ENCODE data around the gene FAU. TPM values are rescaled to one million over a fixed set of nuclear protein-coding genes. Genes with fewer than 3 reads are reported as not detected.

The FAU gene
- total RNA-seq, 1 experiment from 2014 or later, result 1,001 TPM

DNA sequence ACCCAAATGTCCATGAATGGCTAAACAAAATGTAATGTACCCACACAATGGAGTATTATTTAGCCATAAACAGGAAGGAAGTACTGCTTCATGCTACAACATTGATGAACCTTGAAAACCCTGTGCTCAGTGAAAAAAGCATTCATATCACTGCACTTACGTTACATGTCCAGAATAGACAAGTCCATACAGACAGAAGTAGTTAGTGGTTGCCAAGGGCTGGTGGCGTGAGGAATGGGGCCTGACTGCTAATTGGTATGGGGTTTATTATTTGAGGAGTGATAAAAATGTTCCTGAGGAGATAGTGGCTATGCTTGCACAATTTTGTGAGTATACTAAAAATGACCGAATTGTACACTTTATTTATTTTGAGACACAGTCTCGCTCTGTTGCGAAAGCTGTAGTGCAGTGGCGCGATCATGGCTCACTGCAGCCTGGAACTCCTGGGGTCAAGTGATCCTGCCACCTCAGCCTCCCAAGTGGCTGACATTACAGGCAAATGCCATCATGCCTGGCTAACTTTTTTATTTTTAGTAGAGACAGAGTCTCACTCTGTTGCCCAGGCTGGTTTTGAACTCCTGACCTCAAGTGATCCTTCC, 20.1 kb upstream of the FAU start:
- Histone ChIP-seq H3K4me1 (ENCODE audit: control insufficient read depth, insufficient read depth, low read length) (no peaks in the 10 kb centered on the region), H3K27me3 (ENCODE audit: control insufficient read depth, insufficient read depth, low read length) (no peaks in the 10 kb centered on the region), H3K27ac (ENCODE audit: low read length) (no peak overlapping the region), H3K4me3 (ENCODE audit: low read depth in 2 of 2, low read length in 2 of 2) (no peak overlapping the region), H3K9me3 (ENCODE audit: control insufficient read depth, insufficient read depth, low read depth, low read length) (no peaks in the 10 kb centered on the region), H3K36me3 (ENCODE audit: control insufficient read depth, insufficient read depth, low read length) (no peaks in the 10 kb centered on the region)
- ChIA-PET CTCF (no interaction called here), POLR2A (no interaction called here)
- in situ Hi-C loops (cut with HindIII; ENCODE audit: low pct_unique_long_range_greater_than_20kb, low sequenced_read_pairs) (no loop called here), intact Hi-C loops (cut with micrococcal nuclease; ENCODE audit: unreplicated experiment) (no loop called here)
- DNase-seq (ENCODE audit: low read depth, low spot score) (no peak), ATAC-seq (no peak)
- no TSS peak for BruUV-seq (replicated peaks)
- TF ChIP-seq, protein P1, sequence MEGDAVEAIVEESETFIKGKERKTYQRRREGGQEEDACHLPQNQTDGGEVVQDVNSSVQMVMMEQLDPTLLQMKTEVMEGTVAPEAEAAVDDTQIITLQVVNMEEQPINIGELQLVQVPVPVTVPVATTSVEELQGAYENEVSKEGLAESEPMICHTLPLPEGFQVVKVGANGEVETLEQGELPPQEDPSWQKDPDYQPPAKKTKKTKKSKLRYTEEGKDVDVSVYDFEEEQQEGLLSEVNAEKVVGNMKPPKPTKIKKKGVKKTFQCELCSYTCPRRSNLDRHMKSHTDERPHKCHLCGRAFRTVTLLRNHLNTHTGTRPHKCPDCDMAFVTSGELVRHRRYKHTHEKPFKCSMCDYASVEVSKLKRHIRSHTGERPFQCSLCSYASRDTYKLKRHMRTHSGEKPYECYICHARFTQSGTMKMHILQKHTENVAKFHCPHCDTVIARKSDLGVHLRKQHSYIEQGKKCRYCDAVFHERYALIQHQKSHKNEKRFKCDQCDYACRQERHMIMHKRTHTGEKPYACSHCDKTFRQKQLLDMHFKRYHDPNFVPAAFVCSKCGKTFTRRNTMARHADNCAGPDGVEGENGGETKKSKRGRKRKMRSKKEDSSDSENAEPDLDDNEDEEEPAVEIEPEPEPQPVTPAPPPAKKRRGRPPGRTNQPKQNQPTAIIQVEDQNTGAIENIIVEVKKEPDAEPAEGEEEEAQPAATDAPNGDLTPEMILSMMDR (IDR thresholded peaks at IDR 0.05), result no peak
- TF ChIP-seq POLR2AphosphoS5 (IDR thresholded peaks at IDR 0.05; ENCODE audit: low read depth, low read length) (no peak), TCF7L2 (IDR thresholded peaks at IDR 0.05; ENCODE audit: low read depth, low read length) (no peak), SIN3A (IDR thresholded peaks at IDR 0.05; ENCODE audit: borderline replicate concordance, insufficient read depth, low read depth, low read length) (no peak)
- TF ChIP-seq, protein P2, sequence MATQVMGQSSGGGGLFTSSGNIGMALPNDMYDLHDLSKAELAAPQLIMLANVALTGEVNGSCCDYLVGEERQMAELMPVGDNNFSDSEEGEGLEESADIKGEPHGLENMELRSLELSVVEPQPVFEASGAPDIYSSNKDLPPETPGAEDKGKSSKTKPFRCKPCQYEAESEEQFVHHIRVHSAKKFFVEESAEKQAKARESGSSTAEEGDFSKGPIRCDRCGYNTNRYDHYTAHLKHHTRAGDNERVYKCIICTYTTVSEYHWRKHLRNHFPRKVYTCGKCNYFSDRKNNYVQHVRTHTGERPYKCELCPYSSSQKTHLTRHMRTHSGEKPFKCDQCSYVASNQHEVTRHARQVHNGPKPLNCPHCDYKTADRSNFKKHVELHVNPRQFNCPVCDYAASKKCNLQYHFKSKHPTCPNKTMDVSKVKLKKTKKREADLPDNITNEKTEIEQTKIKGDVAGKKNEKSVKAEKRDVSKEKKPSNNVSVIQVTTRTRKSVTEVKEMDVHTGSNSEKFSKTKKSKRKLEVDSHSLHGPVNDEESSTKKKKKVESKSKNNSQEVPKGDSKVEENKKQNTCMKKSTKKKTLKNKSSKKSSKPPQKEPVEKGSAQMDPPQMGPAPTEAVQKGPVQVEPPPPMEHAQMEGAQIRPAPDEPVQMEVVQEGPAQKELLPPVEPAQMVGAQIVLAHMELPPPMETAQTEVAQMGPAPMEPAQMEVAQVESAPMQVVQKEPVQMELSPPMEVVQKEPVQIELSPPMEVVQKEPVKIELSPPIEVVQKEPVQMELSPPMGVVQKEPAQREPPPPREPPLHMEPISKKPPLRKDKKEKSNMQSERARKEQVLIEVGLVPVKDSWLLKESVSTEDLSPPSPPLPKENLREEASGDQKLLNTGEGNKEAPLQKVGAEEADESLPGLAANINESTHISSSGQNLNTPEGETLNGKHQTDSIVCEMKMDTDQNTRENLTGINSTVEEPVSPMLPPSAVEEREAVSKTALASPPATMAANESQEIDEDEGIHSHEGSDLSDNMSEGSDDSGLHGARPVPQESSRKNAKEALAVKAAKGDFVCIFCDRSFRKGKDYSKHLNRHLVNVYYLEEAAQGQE (IDR thresholded peaks at IDR 0.05; ENCODE audit: insufficient read depth in 1 of 2, low read depth in 2 of 2, low read length in 1 of 2), result no peak

DNA sequence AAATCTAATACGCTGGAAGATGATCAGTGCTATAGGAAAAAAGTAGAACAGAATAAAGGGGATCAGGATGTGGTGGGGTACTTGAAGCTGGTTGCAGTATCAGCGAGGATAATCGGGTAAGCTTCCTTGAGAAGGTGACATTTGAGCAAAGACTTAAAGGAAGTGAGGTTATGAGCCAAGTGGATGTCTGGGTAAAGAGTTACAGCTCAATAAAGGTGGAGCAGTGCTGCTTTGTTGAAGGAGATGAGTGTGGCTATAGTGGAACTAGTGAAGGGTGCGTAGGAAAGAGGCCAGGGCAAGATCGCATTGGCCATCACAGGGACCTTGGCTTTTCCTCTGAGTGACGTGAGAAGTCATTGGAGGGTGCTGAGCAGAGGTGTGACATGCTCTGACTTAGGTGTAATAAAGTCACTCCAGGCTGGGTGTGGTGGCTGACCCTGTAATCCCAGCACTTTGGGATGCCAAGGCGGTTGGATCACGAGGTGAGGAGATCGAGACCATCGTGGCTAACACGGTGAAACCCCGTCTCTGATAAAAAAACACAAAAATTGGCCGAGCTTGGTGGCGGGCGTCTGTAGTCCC, 14.7 kb upstream of the FAU start:
- BruUV-seq (replicated peaks), result no TSS peak
- CTCF ChIA-PET, result no interaction called here
- DNase-seq (ENCODE audit: low read depth, low spot score) (no peak), ATAC-seq (no peak)
- no peak overlapping the region for H3K27ac ChIP-seq (ENCODE audit: low read length)
- H3K4me1 ChIP-seq (ENCODE audit: control insufficient read depth, insufficient read depth, low read length), result peaks cover 16% of the 10 kb centered on the region
- H3K9me3 ChIP-seq (ENCODE audit: control insufficient read depth, insufficient read depth, low read depth, low read length), result no peaks in the 10 kb centered on the region
- intact Hi-C loops (cut with micrococcal nuclease; ENCODE audit: unreplicated experiment) (loop anchor here (10.0 kb wide), 1 partner anchor 48 kb away; the partner anchor contains the start of gene CAPN1), in situ Hi-C loops (cut with HindIII; ENCODE audit: low pct_unique_long_range_greater_than_20kb, low sequenced_read_pairs) (no loop called here)
- H3K27me3 ChIP-seq (ENCODE audit: control insufficient read depth, insufficient read depth, low read length), result no peaks in the 10 kb centered on the region
- no peak overlapping the region for H3K4me3 ChIP-seq (ENCODE audit: low read depth in 2 of 2, low read length in 2 of 2)
- POLR2A ChIA-PET, result interaction anchor here (0.7 kb wide), 1 partner anchor 361 kb away, joined by 10 read pairs; no protein-coding TSS in a partner anchor
- TF ChIP-seq, protein P1 (IDR thresholded peaks at IDR 0.05), result no peak
- TF ChIP-seq POLR2AphosphoS5 (IDR thresholded peaks at IDR 0.05; ENCODE audit: low read depth, low read length) (no peak), SIN3A (IDR thresholded peaks at IDR 0.05; ENCODE audit: borderline replicate concordance, insufficient read depth, low read depth, low read length) (no peak), TCF7L2 (IDR thresholded peaks at IDR 0.05; ENCODE audit: low read depth, low read length) (no peak)
- TF ChIP-seq, protein P2 (IDR thresholded peaks at IDR 0.05; ENCODE audit: insufficient read depth in 1 of 2, low read depth in 2 of 2, low read length in 1 of 2), result no peak
- peaks cover 4% of the 10 kb centered on the region; the same call in 1 of the 2 replicates for H3K36me3 ChIP-seq (ENCODE audit: control insufficient read depth, insufficient read depth, low read length)

All from Panc1 (cell line).